Stomach (tissue), 9 donors: ENCODE results near the gene LNPK. TPM values are rescaled to one million over a fixed set of nuclear protein-coding genes. Genes with fewer than 3 reads are reported as not detected.
"Not testable (repeated sequence)": the region's sequence is repeated elsewhere in the genome, so short reads cannot be mapped to it uniquely, and the experiment has no call there.

Experiments
- DNase-seq, 2 donors: peaks; one replicate each; pipeline versions ENCODE4 v3.0.0 to v3.0.0-alpha.2; 2013 to 2019
- H3K27ac ChIP-seq, 5 donors: fragments of 200-600 bp in 4 of 5; sonication (generic) in 4 of 5; one replicate each; pipeline ENCODE4 v1.5.1; 2013 to 2019; ENCODE audit warnings: mild to moderate bottlenecking in 1 of 5, moderate library complexity in 1 of 5
- H3K27me3 ChIP-seq, 3 donors: fragments of 200-600 bp; sonication (generic); one replicate each; pipeline ENCODE4 v1.5.1; 2017 to 2019; ENCODE audit warnings: mixed run types in 1 of 3
- H3K36me3 ChIP-seq, 4 donors: fragments of 200-600 bp; sonication (generic); 1 replicate in 3 of 4; 2 replicates in 1 of 4; pipeline ENCODE4 v1.5.1; 2016 to 2019
- H3K4me1 ChIP-seq, 4 donors: fragments of 200-600 bp; sonication (generic); one replicate each; pipeline ENCODE4 v1.5.1; 2016 to 2019
- H3K4me3 ChIP-seq, 4 donors: fragments of 200-600 bp; sonication (generic) in 3 of 4; one replicate each; pipeline ENCODE4 v1.5.1; 2016 to 2019; ENCODE audit warnings: mild to moderate bottlenecking in 1 of 4
- H3K9me3 ChIP-seq, 4 donors: fragments of 200-600 bp; sonication (generic); one replicate each; pipeline ENCODE4 v1.5.1; 2016 to 2019
- EP300 ChIP-seq: sonication (generic); formaldehyde crosslinking; IDR thresholded peaks from one replicate; pipeline ENCODE4 v1.6.1; 2017; ENCODE audit warnings: antibody characterized with exemption
- POLR2A ChIP-seq, 4 donors: fragments of 450-650 bp; IDR thresholded peaks; one replicate each; pipeline ENCODE4 v1.6.1; 2016; ENCODE audit warnings: antibody characterized with exemption in 4 of 4, control low read depth in 2 of 4, mild to moderate bottlenecking in 1 of 4, moderate library complexity in 1 of 4
- POLR2AphosphoS5 ChIP-seq, 3 donors: sonication (generic); formaldehyde crosslinking; IDR thresholded peaks; one replicate each; pipeline ENCODE4 v1.6.1; 2016; ENCODE audit warnings: antibody characterized with exemption in 3 of 3
- WGBS, 5 donors: extraction: QIAGEN DNeasy Blood & Tissue Kit in 3 of 5; methylation state at CpG; one replicate each; pipeline versions ENCODE4 v1.1.5 to v1.1.7; 2013 to 2018; 5-methylcytosine and 5-hydroxymethylcytosine counted together
- intact Hi-C: fragments of 100-400 bp; cut with DNase I; formaldehyde crosslinking; loops from one replicate; pipeline ENCODE4 v1.15.1; 2023; ENCODE audit warnings: low total_unique reads
- polyA plus RNA-seq, 3 donors: library from polyadenylated mRNA; stranded (reverse); fragments of 200-250 nt; gene quantifications; one replicate each; pipeline ENCODE4 v1.2.3, GENCODE V29; 2013
- total RNA-seq, 5 donors: library from RNA; depleted of rRNA; stranded (reverse); fragments of >200 nt; gene quantifications; one replicate each; pipeline versions ENCODE4 v1.1.0 to v1.2.3, GENCODE V29; 2014 to 2016
- TF ChIP-seq, protein P1 (sequence below), 7 experiments: fragments of 450-650 bp in 4 of 7; fragments of 200-600 bp in 3 of 7; sonication (generic) in 3 of 7; IDR thresholded peaks; one replicate each; pipeline ENCODE4 v1.5.1; 2016 to 2019; ENCODE audit warnings: antibody characterized with exemption in 7 of 7, control low read depth in 2 of 7, mild to moderate bottlenecking in 1 of 7
- donor health status: healthy with polysubstance abuse.
- donor health status: Bipolar disorder and iron deficiency.
- donor health status: healthy.

Gene LNPK
- total and polyA plus RNA-seq, 8 donors, result 1.8 to 29.0 (median 8.0) TPM

DNA sequence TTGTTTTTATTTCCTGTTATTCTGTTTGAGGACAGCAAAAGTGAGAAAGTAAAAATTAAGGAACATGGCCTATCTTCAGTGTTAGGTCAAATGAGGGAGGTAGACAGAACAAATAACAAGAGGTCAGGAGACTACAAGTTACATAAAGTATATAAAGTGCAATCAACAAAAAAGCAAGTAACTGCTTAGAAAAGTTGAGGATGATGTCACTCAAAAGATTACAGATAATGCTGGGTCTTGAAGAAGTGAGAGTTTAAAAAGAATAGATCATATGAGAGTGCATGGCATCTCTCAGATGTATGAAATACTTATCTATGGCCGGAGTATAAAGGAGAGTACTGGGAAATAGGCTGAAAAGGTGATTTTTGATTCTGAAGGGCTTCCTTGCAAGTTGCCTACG, 79.9 kb downstream of the LNPK start:
- Histone ChIP-seq H3K27ac (no peak overlapping the region), H3K9me3 (no peaks in the 10 kb centered on the region), H3K36me3 (peaks cover 0 to 16% (median 11%) of the 10 kb centered on the region in 4 donors), H3K4me1 (no peaks in the 10 kb centered on the region), H3K4me3 (no peak overlapping the region), H3K27me3 (no peaks in the 10 kb centered on the region)
- TF ChIP-seq EP300, result no peak
- TF ChIP-seq POLR2AphosphoS5 (IDR thresholded peaks at IDR 0.05), result no peak
- TF ChIP-seq, protein P1, sequence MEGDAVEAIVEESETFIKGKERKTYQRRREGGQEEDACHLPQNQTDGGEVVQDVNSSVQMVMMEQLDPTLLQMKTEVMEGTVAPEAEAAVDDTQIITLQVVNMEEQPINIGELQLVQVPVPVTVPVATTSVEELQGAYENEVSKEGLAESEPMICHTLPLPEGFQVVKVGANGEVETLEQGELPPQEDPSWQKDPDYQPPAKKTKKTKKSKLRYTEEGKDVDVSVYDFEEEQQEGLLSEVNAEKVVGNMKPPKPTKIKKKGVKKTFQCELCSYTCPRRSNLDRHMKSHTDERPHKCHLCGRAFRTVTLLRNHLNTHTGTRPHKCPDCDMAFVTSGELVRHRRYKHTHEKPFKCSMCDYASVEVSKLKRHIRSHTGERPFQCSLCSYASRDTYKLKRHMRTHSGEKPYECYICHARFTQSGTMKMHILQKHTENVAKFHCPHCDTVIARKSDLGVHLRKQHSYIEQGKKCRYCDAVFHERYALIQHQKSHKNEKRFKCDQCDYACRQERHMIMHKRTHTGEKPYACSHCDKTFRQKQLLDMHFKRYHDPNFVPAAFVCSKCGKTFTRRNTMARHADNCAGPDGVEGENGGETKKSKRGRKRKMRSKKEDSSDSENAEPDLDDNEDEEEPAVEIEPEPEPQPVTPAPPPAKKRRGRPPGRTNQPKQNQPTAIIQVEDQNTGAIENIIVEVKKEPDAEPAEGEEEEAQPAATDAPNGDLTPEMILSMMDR (IDR thresholded peaks at IDR 0.05), result no peak
- TF ChIP-seq POLR2A (IDR thresholded peaks at IDR 0.05), result no peak
- intact Hi-C loops, result no loop called here
- WGBS, 5 donors, result 94 to 97% (median 96%) methylated on average over 2 of the region's 2 CpGs
- DNase-seq, result no peak

DNA sequence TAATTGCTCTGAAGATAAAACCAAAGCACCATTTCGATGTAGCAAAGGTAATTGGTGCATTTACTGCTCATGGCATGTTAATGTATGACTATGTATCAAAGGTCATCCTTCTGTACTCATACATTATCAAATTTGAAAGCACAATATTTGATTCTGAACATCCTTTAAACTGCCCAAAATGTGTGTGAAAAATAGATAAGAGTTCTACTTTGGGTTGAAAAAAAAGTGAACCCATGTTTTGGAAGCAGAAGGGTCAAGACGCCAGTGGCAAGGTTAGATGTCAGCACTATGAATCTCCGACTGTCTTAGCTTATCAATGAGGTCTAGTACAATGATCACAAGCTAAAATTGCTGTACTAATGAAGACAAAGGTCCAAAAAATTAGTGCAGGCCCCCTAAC, 83.1 kb downstream of the LNPK start:
- 57 to 77% (median 75%) methylated on average over 3 of the region's 3 CpGs for WGBS, 5 donors
- no peaks in the 10 kb centered on the region for H3K4me1 ChIP-seq

DNA sequence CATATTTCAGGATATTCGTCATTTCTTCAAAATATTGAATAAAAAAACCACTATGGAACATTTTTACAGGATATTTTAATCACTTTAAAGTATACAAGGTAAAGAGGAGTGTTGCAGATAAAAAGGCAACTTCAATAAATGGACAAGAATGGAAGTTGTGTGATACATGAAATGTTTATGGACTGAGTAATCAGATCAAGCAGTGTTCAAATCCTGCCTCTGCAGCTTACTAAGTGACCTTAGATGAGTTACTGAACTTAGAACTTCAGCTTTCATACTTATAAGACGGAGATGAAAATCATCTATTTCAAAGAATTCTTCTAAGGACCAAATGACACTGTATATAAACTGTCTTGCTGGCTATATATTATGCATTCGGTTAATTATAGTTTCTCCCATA, 87.2 kb downstream of the LNPK start:
- WGBS, 5 donors, result 83 to 95% (median 86%) methylated on average over 3 of the region's 3 CpGs
- intact Hi-C loops, result no loop called here

More for the DNA sequence above, 83.1 kb downstream of the LNPK start:
- intact Hi-C loops, result no loop called here
- Histone ChIP-seq H3K27ac (no peak overlapping the region), H3K9me3 (no peaks in the 10 kb centered on the region), H3K36me3 (no peaks in the 10 kb centered on the region), H3K4me3 (no peak overlapping the region), H3K27me3 (peaks cover 0 to 6% (median 2%) of the 10 kb centered on the region in 3 donors)
- no peak for DNase-seq
- TF ChIP-seq POLR2A (IDR thresholded peaks at IDR 0.05) (no peak), EP300 (no peak), POLR2AphosphoS5 (IDR thresholded peaks at IDR 0.05) (no peak)
- TF ChIP-seq, protein P1 (IDR thresholded peaks at IDR 0.05), result no peak

DNA sequence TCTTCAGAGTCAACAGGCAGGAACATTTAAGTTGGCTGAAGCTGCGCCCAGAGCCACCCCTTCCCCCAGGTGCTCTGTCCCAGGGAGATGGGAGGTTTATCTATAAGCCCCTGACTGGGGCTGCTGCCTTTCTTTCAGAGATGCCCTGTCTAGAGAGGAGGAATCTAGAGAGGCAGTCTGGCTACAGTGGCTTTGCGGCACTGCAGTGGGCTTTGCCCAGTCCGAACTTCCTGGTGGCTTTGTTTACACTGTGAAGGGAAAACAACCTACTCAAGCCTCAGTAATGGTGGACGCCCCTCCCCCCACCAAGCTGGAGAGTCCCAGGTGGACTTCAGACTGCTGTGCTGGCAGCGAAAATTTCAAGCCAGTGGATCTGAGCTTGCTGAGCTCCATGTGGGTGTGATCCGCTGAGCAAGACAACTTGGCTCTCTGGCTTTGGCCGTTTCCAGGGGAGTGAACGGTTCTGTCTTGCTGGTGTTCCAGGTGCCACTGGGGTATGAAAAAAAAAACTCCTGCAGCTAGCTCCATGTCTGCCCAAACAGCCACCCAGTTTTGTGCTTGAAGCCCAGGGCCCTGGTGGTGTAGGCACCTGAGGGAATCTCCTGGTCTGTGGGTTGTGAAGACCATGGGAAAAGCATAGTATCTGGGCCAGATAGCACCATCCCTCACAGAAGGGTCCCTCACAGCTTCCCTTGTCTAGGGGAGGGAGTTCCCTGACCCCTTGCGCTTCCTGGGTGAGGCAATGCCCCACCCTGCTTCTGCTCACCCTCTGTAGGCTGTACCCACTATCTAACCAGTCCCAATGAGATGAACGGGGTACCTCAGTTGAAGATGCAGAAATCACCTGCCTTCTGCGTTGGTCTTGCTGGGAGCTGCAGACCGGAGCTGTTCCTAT, 88.0 kb downstream of the LNPK start:
- H3K27ac ChIP-seq, intact Hi-C loops, DNase-seq, H3K36me3 ChIP-seq, H3K9me3 ChIP-seq, H3K4me1 ChIP-seq, H3K4me3 ChIP-seq: not testable (repeated sequence)
- WGBS, 5 donors, result 69 to 85% (median 80%) methylated on average over 10 to 12 of the region's 12 CpGs
- H3K27me3 ChIP-seq, result peaks cover 0 to 11% (median 4%) of the 10 kb centered on the region in 3 donors

More for the DNA sequence above, 87.2 kb downstream of the LNPK start:
- Histone ChIP-seq H3K27ac (no peak overlapping the region), H3K4me1 (no peaks in the 10 kb centered on the region), H3K9me3 (no peaks in the 10 kb centered on the region), H3K4me3 (no peak overlapping the region), H3K36me3 (no peaks in the 10 kb centered on the region), H3K27me3 (peaks cover 0 to 11% (median 4%) of the 10 kb centered on the region in 3 donors)
- no peak for DNase-seq
- no peak for TF ChIP-seq POLR2A (IDR thresholded peaks at IDR 0.05)
- no peak for TF ChIP-seq EP300
- TF ChIP-seq, protein P1 (IDR thresholded peaks at IDR 0.05), result no peak
- no peak for TF ChIP-seq POLR2AphosphoS5 (IDR thresholded peaks at IDR 0.05)

DNA sequence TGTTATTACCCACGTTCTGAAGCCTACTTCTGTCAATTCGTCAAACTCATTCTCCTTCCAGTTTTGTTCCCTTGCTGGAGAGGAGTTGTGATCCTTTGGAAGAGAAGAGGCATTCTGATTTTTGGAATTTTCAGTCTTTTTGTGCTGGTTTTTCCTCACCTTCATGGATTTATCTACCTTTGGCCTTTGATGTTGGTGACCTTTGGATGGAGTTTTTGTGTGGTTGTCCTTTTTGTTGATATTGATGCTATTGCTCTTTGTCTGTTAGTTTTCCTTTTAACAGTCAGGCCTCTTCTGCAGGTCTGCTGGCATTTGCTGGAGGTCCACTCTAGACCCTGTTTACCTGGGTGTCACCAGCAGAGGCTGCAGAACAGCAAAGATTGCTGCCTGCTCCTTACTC, 88.8 kb downstream of the LNPK start:
- 68 to 78% (median 72%) methylated on average over 2 of the region's 2 CpGs for WGBS, 5 donors
- peaks cover 0 to 11% (median 4%) of the 10 kb centered on the region in 3 donors for H3K27me3 ChIP-seq
- H3K9me3 ChIP-seq, H3K4me3 ChIP-seq, H3K27ac ChIP-seq, intact Hi-C loops, H3K36me3 ChIP-seq, DNase-seq, H3K4me1 ChIP-seq: not testable (repeated sequence)
